ENCODE results near the gene FRMPD2.
"Not testable (repeated sequence)": the region's sequence is repeated elsewhere in the genome, so short reads cannot be mapped to it uniquely, and the experiment has no call there.

Gene FRMPD2

DNA sequence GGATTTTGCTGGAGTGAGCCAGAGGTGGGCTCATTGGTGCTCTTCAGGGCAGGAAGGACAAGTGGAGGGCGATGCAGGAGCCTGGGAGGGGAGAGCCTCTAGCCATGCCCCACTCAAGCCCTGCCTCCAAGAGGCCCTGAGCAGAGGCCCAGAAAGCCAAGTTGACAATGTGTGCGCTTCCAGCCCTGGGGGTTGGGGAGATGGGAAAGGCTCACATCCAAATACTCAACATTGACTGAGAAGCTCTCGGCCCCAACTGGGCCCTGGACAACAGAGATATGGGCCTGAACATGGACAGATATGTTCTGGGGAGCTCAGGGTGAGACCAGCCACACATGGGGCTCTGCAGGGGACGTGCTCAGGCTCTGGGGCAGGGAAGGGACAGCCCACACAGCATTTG is 39.0 kb downstream of the FRMPD2 start:
- DNase-seq (ENCODE audit: low read depth in 2 of 2, low spot score in 1 of 2), result no peak

DNA sequence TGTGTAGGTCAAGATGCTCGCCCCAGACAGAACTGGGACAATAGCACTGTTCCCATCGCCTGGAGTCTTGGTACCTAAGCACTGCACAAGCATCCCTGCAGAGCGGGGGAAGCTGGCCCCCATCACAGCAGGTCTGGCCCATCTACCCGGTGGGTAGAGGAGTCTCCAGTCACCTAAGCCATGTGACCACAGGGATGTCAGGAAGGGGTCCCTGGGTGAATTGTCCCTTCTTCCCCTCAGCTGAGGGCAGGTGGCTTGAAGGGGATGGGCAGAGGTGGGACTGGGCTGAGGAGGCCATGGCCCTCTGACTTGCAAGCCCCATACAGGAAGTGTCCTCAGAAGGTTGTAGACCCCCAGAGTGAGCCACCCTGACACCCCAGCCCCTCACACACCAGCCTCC is 39.7 kb downstream of the FRMPD2 start:
- no peak for DNase-seq (ENCODE audit: low read depth in 2 of 2, low spot score in 1 of 2)

DNA sequence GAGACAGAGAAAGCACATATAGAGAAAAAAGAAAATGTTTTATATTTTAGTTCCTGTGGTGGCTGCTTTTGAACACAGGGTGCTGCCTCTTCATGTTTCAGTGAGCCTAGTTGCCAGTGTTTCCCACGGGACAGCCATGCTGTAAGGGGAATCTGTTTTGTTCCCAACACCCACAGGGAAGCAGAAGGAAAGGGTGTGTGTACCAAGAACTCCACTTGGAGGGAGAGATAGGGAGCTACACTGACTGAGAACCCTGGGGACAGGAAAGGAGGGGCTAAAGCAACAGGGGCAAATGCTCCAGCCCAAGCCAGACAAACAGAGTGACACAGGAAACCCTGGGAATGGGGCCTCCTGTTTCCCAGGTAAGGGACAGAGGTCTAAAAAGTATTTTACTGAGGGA is 40.2 kb downstream of the FRMPD2 start:
- DNase-seq (ENCODE audit: low read depth in 2 of 2, low spot score in 1 of 2), result no peak

DNA sequence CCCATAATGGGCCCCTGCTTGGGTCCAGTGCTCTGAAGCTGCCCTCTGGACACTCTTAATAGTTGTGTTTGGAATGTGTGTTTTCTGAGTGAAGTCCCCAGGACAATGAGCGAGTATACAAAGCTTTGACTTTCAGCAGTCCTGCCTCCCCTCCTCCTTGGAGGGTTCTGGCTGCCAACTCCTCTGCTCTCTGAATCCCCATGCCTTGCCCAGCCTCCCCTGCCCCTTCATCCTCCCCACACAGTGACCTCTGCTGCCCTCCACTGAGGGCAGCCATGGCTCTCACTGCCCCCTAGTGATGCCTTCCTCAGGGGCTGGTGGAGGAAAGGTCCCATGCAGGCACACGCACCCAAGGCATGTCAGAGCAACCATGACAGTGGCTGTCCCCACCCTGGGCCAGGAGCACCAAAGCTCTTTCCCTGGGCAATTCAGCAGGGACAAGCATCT is 40.9 kb downstream of the FRMPD2 start:
- DNase-seq (ENCODE audit: low read depth in 2 of 2, low spot score in 1 of 2), result no peak

DNA sequence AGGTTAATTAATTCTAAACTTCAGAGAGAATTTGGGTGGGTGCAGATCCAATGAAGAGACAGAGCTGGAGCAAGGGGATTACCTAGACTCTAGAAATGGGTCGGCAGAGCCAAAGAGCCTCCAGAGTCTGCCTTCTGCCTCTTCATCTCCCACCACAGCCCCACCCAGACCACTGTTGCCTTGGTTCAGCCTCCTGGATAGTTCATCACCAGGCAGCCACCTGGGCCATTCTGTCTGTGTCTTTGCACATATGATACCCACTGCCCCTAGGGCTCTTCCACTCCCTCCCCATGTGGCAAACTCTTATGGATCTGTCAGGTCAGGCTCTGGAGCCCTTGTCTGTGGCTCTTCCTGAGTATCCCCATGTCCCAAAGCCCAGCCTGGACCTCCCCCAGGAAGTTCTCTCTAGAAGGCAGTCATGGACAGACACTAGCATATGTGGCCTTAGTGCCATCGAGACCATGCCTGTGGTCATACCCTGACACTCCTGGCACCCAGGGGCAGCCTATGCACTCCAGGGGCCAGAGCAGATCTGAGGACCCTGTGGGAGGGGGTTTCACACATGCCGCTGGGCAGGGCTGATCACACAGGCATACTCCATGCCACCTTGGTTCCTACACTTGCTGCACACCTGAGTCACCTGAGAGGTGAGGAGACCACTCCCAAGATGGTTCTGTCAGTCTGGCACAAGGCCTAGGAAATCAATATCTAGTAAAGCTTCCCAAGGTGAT is 41.6 kb downstream of the FRMPD2 start:
- no peak for DNase-seq (ENCODE audit: low read depth in 2 of 2, low spot score in 1 of 2)

DNA sequence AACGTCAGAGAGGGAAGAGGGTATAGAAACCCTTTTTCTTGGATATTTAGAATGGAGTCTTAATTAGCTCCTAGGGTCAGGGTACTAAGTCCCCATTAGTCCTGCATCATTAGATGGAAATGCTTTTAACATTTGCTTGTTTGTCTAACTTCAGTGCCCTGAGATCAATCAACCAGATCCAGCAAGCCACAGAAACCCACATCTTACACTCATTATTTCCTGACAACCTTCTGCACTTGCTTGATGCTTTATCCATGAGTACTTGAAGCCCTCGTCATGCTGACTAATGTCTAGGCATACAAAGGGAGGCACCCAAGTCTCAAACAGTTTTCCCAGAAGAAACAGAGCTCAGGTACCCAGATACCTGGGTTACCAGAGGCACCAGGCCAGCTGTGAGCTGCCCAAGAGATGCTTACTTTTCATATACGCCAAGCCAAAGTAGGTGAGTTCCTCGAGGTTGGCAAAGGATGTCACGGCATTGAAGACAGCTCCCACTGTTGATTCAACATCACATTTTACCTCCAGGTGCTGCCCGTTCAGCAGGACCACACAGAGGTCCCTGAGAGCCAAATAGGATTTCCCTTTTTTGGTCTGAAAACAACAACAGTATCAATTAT is 42.7 kb downstream of the FRMPD2 start:
- DNase-seq (ENCODE audit: low read depth in 2 of 2, low spot score in 1 of 2), result no peak

DNA sequence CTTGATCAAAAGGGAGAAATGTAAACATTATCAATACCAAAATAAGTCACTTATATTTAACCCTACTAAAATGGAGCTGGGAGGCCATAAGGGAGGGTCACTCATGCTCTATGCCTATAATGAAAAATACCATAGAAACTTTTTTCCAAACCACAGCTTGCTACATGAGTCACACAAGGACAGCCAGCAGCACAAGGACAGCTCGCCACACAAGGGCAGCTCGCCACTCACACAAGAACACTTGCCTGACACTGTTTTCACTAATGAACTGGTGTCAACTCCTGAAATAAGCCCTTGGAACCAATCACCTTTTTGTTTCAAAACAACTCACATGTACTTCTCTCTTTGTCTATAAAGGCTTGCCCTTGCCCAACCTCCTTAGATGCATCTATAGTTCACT is 43.3 kb downstream of the FRMPD2 start:
- DNase-seq (ENCODE audit: low read depth in 2 of 2, low spot score in 1 of 2), result no peak

DNA sequence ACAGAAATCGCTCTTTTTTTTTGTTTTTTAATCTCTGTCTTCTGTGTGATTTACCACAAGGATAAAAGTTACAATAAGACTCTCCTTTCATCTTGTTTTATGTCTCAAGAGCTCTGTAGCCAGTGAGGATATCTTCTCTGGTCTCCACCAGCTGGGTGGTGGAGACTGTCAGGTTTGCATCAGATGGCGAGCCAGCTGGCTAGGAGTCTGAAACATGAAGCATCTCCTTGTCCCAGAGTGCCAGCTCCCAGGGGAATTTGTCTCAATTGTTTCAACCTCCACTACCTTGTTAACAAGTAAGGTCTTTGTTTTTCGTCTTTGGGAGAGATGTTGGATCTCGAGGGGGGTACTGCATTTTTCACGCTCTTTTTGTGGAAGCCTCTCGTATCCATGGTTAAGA is 47.3 kb downstream of the FRMPD2 start:
- no peak for DNase-seq (ENCODE audit: low read depth in 2 of 2, low spot score in 1 of 2)

DNA sequence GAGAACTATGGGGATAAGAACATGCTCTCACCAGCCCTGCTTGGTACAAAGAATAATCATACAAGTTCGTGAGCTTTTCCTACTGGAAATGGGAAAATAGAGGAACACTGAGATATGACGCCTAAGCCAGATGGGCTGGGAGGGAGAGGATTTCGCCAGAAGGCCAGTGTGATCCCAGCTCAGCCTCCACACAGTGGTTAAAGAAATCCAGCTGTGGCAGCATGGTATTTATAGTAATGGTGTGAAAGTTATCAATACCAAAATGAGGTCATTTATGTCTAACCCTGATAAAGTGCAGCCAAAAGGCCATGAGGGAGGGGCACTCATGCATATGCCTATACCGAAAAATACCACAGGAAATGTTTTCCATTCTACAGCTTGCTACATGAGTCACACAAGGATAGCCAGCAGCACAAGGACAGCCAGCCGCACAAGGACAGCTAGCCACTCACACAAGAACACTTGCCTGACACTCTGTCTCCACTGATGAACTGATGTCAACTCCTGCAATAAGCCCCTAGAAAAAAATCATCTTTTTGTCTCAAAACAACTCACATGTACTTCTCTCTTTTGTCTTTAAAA is 49.4 kb downstream of the FRMPD2 start:
- no peak for DNase-seq (ENCODE audit: low read depth in 2 of 2, low spot score in 1 of 2)

DNA sequence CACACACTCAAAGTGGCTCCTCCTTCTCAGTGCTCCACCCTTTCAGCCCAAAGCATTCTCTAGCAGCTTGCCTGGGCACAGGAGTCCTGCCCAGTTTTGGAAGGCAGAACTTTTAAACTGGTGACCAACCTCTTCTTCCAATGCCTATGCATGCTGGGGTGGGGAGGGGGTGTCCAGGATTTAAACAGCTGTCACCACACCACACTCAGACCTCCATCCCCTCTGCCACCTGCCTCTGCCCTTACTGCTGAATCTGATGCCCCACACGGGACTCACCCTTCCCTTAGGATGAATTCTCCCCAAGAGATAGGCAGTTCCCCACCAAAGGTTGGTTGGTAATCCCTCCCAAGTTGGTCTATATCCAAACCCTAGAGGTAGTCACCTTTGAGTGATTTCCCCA is 50.2 kb downstream of the FRMPD2 start:
- DNase-seq (ENCODE audit: low read depth in 2 of 2, low spot score in 1 of 2), result no peak

DNA sequence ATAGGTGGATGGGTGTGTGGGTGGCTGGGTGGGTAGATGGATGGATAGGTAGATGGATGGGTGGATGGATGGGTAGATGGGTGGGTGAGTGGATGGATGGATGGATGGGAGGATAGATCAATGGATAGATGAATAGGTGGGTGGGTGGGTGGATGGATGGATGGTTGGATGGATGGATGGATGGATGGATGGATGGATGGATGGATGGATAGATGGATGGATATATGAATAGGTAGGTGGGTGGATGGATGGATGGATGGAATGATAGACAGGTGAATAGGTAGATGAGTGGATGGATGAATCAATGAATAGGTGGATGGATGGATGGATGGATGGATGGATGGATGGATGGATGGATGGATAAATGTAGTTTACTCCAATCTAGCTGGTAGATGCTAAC is 52.7 kb downstream of the FRMPD2 start:
- DNase-seq (ENCODE audit: low read depth in 2 of 2, low spot score in 1 of 2), result no peak

DNA sequence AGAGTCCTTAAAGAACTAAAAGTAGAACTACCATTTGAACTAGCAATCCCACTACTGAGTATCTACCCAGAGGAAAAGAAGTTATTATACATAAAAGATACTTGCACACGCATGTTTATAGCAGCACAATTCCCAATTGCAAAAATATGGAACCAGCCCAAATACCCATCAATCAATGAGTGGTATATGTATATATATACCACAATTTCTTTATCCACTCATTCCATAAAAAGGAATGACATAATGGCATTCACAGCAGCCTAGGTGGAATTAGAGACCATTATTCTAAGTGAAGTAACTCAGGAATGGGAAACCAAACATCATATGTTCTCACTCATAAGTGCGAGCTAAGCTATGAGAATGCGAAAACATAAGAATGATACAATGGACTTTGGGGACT is 53.5 kb downstream of the FRMPD2 start:
- not testable (repeated sequence) for DNase-seq (ENCODE audit: low read depth in 2 of 2, low spot score in 1 of 2)

DNA sequence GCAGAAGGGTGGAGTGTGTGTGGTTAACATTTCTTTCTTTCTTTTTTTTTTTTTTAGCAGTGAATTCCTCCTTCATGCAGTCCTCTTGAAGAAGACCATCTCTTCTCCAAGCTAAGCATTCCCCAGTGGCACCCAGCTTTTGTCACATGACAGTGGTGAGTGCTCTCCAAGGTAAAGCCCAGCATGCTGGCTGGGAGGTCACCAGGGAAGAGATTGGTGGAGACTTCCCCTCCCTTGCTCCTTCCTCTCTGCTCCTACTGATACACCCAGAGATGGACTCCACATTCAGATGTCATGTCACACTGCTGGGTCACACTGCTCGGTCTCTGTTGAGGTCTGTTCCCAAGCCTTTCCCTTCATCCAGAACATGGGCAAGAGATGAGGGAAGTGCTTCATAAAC is 55.3 kb downstream of the FRMPD2 start:
- DNase-seq (ENCODE audit: low read depth in 2 of 2, low spot score in 1 of 2), result no peak

DNA sequence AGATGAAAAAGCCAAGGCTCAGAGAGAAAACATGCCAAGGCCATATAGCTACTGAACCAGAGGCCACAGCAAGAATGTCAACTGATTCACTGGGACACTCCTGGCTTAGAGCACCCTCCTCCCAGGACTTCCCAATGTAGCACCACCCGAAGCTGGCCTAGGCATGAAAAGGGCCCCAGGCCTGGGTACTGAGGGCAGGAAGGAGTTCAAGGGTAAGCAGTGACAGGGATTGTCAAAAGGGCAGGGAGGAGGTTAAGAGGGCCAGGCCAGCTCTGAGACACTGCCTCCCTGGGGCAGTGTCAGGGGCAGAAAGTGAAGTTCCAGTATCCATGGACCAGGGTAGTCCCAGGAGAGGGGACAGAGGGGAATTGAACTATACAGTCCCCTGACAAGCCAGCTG is 57.8 kb downstream of the FRMPD2 start:
- DNase-seq (ENCODE audit: low read depth in 2 of 2, low spot score in 1 of 2), result no peak

DNA sequence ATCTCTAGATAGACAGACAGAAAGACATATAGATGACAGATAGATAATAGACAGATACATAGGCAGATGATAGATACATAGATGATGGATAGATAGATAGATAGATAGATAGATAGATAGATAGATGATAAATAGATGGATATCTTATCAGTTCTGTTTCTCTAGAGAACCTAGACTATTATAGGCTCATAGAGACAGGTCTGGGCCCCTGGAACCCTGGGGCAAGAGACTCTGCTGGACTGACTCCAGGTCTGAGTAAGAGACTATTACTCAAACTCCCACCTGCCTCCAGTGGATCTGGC is 58.3 kb downstream of the FRMPD2 start:
- DNase-seq (ENCODE audit: low read depth in 2 of 2, low spot score in 1 of 2), result no peak

DNA sequence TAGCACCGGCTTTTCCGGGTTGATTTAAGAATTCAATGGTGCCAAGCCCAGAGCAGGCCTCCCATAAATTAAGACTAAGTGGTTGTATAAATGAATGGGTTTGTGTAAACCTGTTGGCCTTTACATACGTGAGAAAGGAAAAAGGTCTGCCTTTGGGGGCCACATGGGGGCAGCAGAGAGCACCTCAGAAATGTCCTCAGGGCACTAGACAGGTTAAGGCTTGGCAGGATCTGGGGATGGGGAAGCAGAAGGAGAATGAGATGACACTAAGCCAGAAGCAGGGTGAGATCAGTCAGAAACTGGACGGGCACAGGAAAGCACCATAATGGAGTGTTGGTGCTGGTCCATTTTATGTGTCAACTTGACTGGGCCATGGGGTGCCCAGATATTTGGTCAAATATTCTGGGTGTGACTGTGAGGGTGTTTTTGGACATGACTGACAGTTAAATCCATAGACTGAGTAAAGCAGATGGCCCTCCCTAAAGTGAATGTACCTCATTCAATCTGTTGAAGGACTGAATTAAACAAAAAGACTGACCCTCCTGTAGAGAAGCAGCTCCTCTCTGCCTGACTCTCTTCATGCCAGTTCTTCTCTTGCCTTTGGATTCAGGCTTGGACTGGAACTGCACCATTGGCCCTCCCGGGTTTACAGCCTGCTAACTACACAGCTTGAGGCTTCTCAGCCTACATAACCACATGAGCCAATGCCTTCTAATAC is 58.9 kb downstream of the FRMPD2 start:
- no peak for DNase-seq (ENCODE audit: low read depth in 2 of 2, low spot score in 1 of 2)

DNA sequence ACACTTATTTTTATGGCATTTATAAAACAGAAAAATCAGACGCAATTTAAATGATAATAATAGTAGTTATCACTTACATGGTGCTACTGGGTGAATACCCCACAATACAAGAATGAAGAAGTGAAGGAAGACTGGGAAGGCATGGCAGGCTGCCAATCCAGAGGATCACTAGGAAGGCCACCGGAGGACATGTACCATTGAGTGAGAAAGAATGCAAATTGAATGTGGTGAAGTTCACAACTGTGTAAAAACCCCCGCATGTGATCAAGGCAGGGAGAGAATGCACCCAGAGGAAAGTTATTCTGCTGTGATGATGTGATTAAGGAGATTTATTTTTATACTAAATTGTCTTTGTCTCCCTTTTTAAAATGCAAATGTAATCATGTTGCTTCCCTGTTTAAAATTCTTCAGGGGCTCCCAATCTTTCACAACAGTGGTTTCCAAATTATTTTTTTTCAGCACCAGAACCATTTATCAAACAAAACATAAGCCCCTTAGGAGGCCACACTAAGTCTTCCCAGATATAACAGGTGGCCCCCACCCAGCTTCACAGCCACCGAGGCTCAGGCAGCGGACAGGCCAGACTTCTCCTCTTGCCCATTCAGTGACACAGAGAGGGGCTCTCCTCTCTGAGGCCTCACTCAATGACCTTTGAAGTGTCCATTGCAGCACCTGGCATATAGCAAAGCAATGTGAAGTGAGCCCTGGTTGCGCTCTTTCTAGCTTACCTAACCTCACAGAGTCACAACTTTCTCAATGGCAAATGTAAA is 59.6 kb downstream of the FRMPD2 start:
- DNase-seq (ENCODE audit: low read depth in 2 of 2, low spot score in 1 of 2), result no peak

DNA sequence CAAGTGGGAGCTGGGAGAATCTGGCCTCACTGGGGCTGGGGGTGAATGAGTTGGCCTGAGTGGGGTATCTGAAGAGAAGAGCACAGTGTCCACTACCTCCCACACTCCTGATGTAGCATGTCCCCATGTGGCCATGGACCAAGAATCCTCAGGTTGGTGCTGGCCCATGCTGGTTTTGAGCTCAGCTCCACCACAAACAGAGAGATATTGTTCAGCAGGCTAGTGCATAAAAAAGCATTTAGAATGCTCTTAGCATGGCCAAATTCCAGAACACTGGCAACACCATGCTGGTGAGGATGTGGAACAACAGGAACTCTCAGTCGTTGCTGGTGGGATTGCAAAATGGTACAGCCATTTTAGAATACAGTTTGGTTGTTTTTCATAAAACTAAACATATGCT is 61.4 kb downstream of the FRMPD2 start:
- no peak for DNase-seq (ENCODE audit: low read depth in 2 of 2, low spot score in 1 of 2)

DNA sequence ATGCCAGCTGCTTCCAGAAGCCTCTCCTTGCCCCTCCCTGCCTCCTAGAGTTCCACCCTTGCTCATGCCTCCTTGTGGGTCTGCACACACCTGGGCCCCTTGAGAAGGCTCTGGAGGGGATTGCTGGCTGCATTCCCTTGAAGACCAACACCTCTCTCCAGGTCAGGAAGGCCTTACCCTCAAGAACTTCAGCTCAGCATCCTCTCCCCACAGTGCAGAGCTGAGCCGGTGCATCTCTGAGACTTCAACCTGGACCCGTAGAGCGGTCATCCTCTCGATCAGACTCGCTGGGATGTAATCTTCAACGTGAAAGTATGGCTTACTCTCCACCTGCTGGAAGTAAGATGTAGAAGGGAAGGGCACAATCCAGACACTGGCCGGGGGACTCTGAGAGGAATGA is 62.7 kb downstream of the FRMPD2 start:
- no peak for DNase-seq (ENCODE audit: low read depth in 2 of 2, low spot score in 1 of 2)

DNA sequence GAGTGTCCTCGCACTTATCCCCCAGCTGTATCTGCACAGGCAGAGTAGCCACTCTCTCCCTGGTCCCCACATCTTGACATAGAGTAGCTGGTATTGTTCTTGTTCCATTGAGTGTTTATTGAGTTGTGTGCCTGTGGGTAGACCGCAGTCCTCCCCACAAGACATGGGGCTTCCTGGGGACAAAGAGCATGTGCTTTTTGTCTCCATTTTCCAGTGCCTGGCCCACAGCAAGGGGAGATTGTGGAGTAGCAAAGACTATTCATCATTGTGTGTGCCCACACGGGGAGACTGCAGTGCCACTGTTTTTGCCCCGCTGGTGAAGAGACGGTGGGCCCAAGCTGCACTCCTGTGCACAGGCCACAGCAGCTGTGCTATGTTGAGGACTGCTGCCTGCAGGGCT is 63.5 kb downstream of the FRMPD2 start:
- no peak for DNase-seq (ENCODE audit: low read depth in 2 of 2, low spot score in 1 of 2)

DNA sequence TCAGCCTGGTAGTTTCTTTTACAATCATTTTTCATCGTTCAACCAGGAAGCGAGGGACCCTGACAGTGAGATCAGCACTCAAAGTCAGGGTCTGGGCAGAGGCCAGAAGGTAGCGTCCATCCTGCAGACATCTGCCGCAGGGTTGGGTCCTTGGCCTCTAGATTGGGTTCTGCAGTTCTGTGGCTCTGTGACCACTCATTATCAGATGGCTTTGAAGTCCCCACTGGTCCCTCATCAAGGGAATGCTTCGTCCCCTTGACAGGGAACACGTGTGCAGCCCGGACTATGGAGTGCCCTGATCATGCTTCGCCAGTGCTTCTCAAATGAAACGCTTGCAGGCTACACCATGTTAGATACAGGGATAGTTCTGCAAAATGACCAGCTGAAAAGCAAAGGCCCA is 64.1 kb downstream of the FRMPD2 start:
- no peak for DNase-seq (ENCODE audit: low read depth in 2 of 2, low spot score in 1 of 2)

DNA sequence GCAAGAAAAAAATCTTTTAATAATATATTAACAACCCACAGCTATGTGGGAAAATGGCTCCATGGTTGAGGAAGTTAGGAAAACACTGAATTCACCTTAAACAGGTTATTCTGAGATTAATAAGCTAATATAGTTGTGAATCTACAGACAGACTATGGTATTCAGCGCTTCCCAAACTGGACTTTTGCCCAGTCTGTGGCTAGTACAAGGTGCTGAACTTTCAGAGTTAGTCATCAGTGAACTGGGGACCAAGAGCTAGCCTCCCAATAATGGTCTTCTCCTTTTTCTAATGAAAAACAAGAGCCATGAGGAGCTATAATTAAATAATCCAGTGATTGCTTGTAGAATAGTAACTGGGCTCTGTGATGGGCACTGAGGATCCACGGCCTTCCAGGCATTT is 65.3 kb downstream of the FRMPD2 start:
- DNase-seq (ENCODE audit: low read depth in 2 of 2, low spot score in 1 of 2), result no peak

Data from stimulated activated CD8-positive, alpha-beta memory T cell treated with anti-CD3 and anti-CD28 coated beads, Interleukin-4, amount 100 ng/mL, for 4 hours (primary cell).